HepG2 (cell line): ENCODE measurements around the gene SNX11. TPM values are rescaled to one million over a fixed set of nuclear protein-coding genes. Genes with fewer than 3 reads are reported as not detected.

Experiments
- ATAC-seq: fragments of 200-7000 bp; cut with Tn5 transposase; 3 replicates; pipeline ENCODE4 v1.9.1; 2020; ENCODE audit warnings: mild to moderate bottlenecking, moderate library complexity
- BruUV-seq: library from RNA; stranded (reverse); fragments of 400-500 nt; replicated peaks from 2 replicates; lab custom pipeline; 2021; lab: Mats Ljungman, UMichigan
- CTCF ChIA-PET: fragments of 300-600 bp; formaldehyde crosslinking; extraction: SDS; loops from one replicate; lab custom pipeline; 2021; ENCODE audit warnings: low total read pairs, inconsistent platforms, low intra/inter-chr PET ratio; lab: Yijun Ruan, JAX
- POLR2A ChIA-PET: fragments of 350-600 bp; sonication (Branson Sonifier 250); formaldehyde crosslinking; loops from one replicate; lab custom pipeline; 2020; ENCODE audit warnings: antibody characterized with exemption, inconsistent platforms; lab: Yijun Ruan, JAX
- DNase-seq: peaks from one replicate; pipeline ENCODE4 v3.0.0-alpha.2; 2015; ENCODE audit warnings: low spot score
- FAIRE-seq: peaks from 3 replicates; lab custom pipeline; 2011; peaks lifted over from hg19 to GRCh38; lab: Jason Lieb, UNC
- H2AFZ ChIP-seq: one replicate; pipeline ENCODE4 v1.6.1; 2011; ENCODE audit warnings: low read length, inconsistent platforms
- H3K27ac ChIP-seq: fragments of 300-600 bp; 3 replicates; pipeline ENCODE4 v1.8.0; 2011; ENCODE audit warnings: mixed run types, mild to moderate bottlenecking, mixed read lengths, low read length, inconsistent platforms; ENCODE audit not compliant: insufficient read depth; ENCODE audit errors: extremely low read length
- H3K27me3 ChIP-seq, 2 experiments: fragments of 200-600 bp in 1 of 2; 2 replicates in 1 of 2; 3 replicates in 1 of 2; pipeline versions ENCODE4 v1.6.0 to v1.8.0; 2011; ENCODE audit warnings: low read length in 2 of 2, mild to moderate bottlenecking in 2 of 2, moderate library complexity in 2 of 2, inconsistent platforms in 1 of 2; ENCODE audit not compliant: insufficient read depth in 2 of 2, control insufficient read depth in 1 of 2
- H3K36me3 ChIP-seq, 2 experiments: fragments of 200-600 bp in 1 of 2; replicated peaks in 1 of 2; 2 replicates in 1 of 2; 3 replicates in 1 of 2; pipeline versions ENCODE4 v1.5.1 to v1.8.0; 2011; ENCODE audit warnings: low read length in 2 of 2, inconsistent platforms in 1 of 2; ENCODE audit not compliant: insufficient read depth in 2 of 2, control insufficient read depth in 1 of 2
- H3K4me1 ChIP-seq: 2 replicates; pipeline ENCODE4 v1.5.1; 2012; ENCODE audit warnings: low read length, inconsistent platforms; ENCODE audit not compliant: insufficient read depth
- H3K4me2 ChIP-seq: 2 replicates; pipeline ENCODE4 v1.6.0; 2011; ENCODE audit warnings: low read depth, low read length, inconsistent platforms
- H3K4me3 ChIP-seq, 3 experiments: fragments of 200-600 bp in 1 of 3; sonication (generic), shearing (Covaris generic) in 1 of 3; replicated peaks in 1 of 3; 2 replicates each; pipeline ENCODE4 v1.5.1; 2011 to 2016; ENCODE audit warnings: low read length in 3 of 3, inconsistent platforms in 2 of 3, low read depth in 2 of 3, mild to moderate bottlenecking in 2 of 3, control low read depth in 1 of 3, mixed read lengths in 1 of 3; ENCODE audit not compliant: insufficient read depth in 1 of 3
- H3K79me2 ChIP-seq: one replicate; pipeline ENCODE4 v1.6.1; 2011; ENCODE audit warnings: low read length, inconsistent platforms; ENCODE audit not compliant: insufficient read depth
- H3K9ac ChIP-seq: 2 replicates; pipeline ENCODE4 v1.6.0; 2011; ENCODE audit warnings: mild to moderate bottlenecking, low read depth, low read length, inconsistent platforms; ENCODE audit not compliant: insufficient read depth
- H3K9me3 ChIP-seq: 2 replicates; pipeline ENCODE4 v1.5.1; 2012; ENCODE audit warnings: mild to moderate bottlenecking, low read length
- H4K20me1 ChIP-seq: 2 replicates; pipeline ENCODE4 v1.6.0; 2011; ENCODE audit warnings: inconsistent platforms, mild to moderate bottlenecking, low read length, moderate library complexity; ENCODE audit not compliant: insufficient read depth
- ATF1 ChIP-seq: IDR thresholded peaks from 2 replicates; pipeline ENCODE4 v1.6.1; 2016; ENCODE audit warnings: mild to moderate bottlenecking, control low read depth
- CEBPG ChIP-seq: IDR thresholded peaks from 2 replicates; pipeline ENCODE4 v1.6.1; 2016
- CREB1 ChIP-seq, 2 experiments: fragments of 450-650 bp in 1 of 2; IDR thresholded peaks; 2 replicates each; pipeline ENCODE4 v1.6.1; 2016 to 2017; ENCODE audit warnings: control low read depth in 1 of 2, mild to moderate bottlenecking in 1 of 2, missing compliant biosample characterization in 1 of 2, missing genetic modification characterization in 1 of 2
- FOXA3 ChIP-seq: IDR thresholded peaks from 2 replicates; pipeline ENCODE4 v1.6.1; 2016; ENCODE audit warnings: missing genetic modification reagents, missing compliant biosample characterization
- HDAC1 ChIP-seq: sonication (generic); formaldehyde crosslinking; IDR thresholded peaks from 2 replicates; pipeline ENCODE4 v1.5.1; 2020; ENCODE audit warnings: mild to moderate bottlenecking, missing genetic modification reagents
- HMGXB4 ChIP-seq, 2 experiments: sonication (generic) in 1 of 2; formaldehyde crosslinking in 1 of 2; IDR thresholded peaks; 2 replicates each; pipeline versions ENCODE4 v1.4.0 to v1.6.1; 2018 to 2020; ENCODE audit warnings: missing genetic modification reagents in 2 of 2, borderline replicate concordance in 1 of 2, low read depth in 1 of 2, mild to moderate bottlenecking in 1 of 2, missing biosample characterization in 1 of 2
- KAT2B ChIP-seq: fragments of 150-350 bp; IDR thresholded peaks from 2 replicates; pipeline ENCODE4 v1.6.1; 2014; ENCODE audit warnings: low read depth, low read length, borderline replicate concordance
- MEIS2 ChIP-seq: sonication (generic); formaldehyde crosslinking; IDR thresholded peaks from 2 replicates; pipeline ENCODE4 v1.9.0; 2021; ENCODE audit warnings: mild to moderate bottlenecking, missing genetic modification reagents
- NFE2L1 ChIP-seq: sonication (generic); formaldehyde crosslinking; IDR thresholded peaks from 2 replicates; pipeline ENCODE4 v1.4.0; 2020; ENCODE audit warnings: missing genetic modification reagents, mild to moderate bottlenecking, borderline replicate concordance
- ONECUT2 ChIP-seq: sonication (generic); formaldehyde crosslinking; IDR thresholded peaks from 2 replicates; pipeline ENCODE4 v1.4.0; 2020; ENCODE audit warnings: missing genetic modification reagents
- POGZ ChIP-seq: sonication (generic); formaldehyde crosslinking; IDR thresholded peaks from 2 replicates; pipeline ENCODE4 v1.4.0; 2020; ENCODE audit warnings: mild to moderate bottlenecking, missing genetic modification reagents
- SALL1 ChIP-seq: sonication (generic); formaldehyde crosslinking; IDR thresholded peaks from 2 replicates; pipeline ENCODE4 v1.8.0; 2022; ENCODE audit warnings: mild to moderate bottlenecking, missing genetic modification reagents
- SKI ChIP-seq: fragments of 450-650 bp; IDR thresholded peaks from one replicate; pipeline ENCODE4 v1.6.1; 2018; ENCODE audit warnings: mild to moderate bottlenecking; ENCODE audit not compliant: partially characterized antibody
- ZKSCAN1 ChIP-seq: fragments of 150-350 bp; IDR thresholded peaks from 2 replicates; pipeline ENCODE4 v1.6.1; 2014; ENCODE audit warnings: low read length
- ZNF44 ChIP-seq: sonication (generic); formaldehyde crosslinking; IDR thresholded peaks from 2 replicates; pipeline ENCODE4 v1.5.1; 2020; ENCODE audit warnings: mild to moderate bottlenecking, missing genetic modification reagents
- ZNF678 ChIP-seq: sonication (generic); formaldehyde crosslinking; IDR thresholded peaks from 2 replicates; pipeline ENCODE4 v1.4.0; 2020; ENCODE audit warnings: mild to moderate bottlenecking, missing genetic modification reagents
- ZNF816 ChIP-seq: sonication (generic); formaldehyde crosslinking; IDR thresholded peaks from 2 replicates; pipeline ENCODE4 v1.8.0; 2022; ENCODE audit warnings: missing genetic modification reagents, mild to moderate bottlenecking, borderline replicate concordance
- ZNF83 ChIP-seq: sonication (generic); formaldehyde crosslinking; IDR thresholded peaks from 2 replicates; pipeline ENCODE4 v1.4.0; 2020; ENCODE audit warnings: missing genetic modification reagents, mild to moderate bottlenecking, borderline replicate concordance
- ZNF850 ChIP-seq: sonication (generic); formaldehyde crosslinking; conservative IDR thresholded peaks from 2 replicates; pipeline ENCODE4 v1.9.0; 2021; ENCODE audit warnings: mild to moderate bottlenecking, missing genetic modification reagents
- WGBS: methylation state at CpG from one replicate; pipeline ENCODE4 v1.1.6; 2017; ENCODE audit warnings: low lambda C conversion rate; 5-methylcytosine and 5-hydroxymethylcytosine counted together
- in situ Hi-C: cut with HindIII; loops from 2 replicates; pipeline ENCODE4 v1.10.0; 2017; ENCODE audit warnings: low pct_unique_long_range_greater_than_20kb; ENCODE audit not compliant: extremely low pct_ligation_motif_present
- intact Hi-C: fragments of 100-400 bp; cut with micrococcal nuclease; formaldehyde crosslinking; loops from one replicate; pipeline ENCODE4 v1.10.0; 2022; ENCODE audit not compliant: unreplicated experiment
- polyA plus RNA-seq, 8 experiments: library from polyadenylated mRNA; depleted of rRNA in 3 of 8; stranded (reverse) in 7 of 8; unstranded in 1 of 8; fragments of >200 nt; fragmentation: Illumina TruSeq in 4 of 8; extraction: Trizol in 4 of 8; gene quantifications; 2 replicates each; pipeline versions ENCODE4 v1.2.1 to v1.2.3, GENCODE V29; 2011 to 2016; ENCODE audit warnings: low read depth in 4 of 8, missing spikeins in 1 of 8, mixed read lengths in 1 of 8; ENCODE audit not compliant: insufficient read depth in 1 of 8
- total RNA-seq, 5 experiments: library from RNA; depleted of rRNA; stranded (reverse); fragments of >200 nt; fragmentation: Illumina TruSeq; extraction: Trizol; gene quantifications; 2 replicates each; pipeline ENCODE4 v1.2.3, GENCODE V29; 2016; ENCODE audit warnings: low read depth in 1 of 5
- TF ChIP-seq, protein P1 (sequence below): IDR thresholded peaks from 2 replicates; pipeline ENCODE4 v1.6.1; 2016; ENCODE audit warnings: low read depth, borderline replicate concordance
- TF ChIP-seq, protein P2 (sequence below): sonication (generic); formaldehyde crosslinking; IDR thresholded peaks from 2 replicates; pipeline ENCODE4 v1.4.0; 2020; ENCODE audit warnings: missing genetic modification reagents

SNX11 gene
- total and polyA plus RNA-seq, 2 of the 13 experiments (the other 11 are each of a cell fraction or from before 2014, with no cell fraction given), result 12.9 to 14.0 TPM

- CTCF ChIA-PET, result no interaction called here
- Histone ChIP-seq H2AFZ (peak overlapping the region; percentile 89), H3K79me2 (no peaks in the 10 kb centered on the region), H3K4me1 (peaks cover 40% of the 10 kb centered on the region), H3K4me2 (peak overlapping the region; percentile 76), H3K27me3 (peaks cover 0 to 13% of the 10 kb centered on the region in 2 experiments; a peak in 4 of 5 replicates), H3K9me3 (no peaks in the 10 kb centered on the region), H3K36me3 (no peaks in the 10 kb centered on the region), H3K27ac (peak overlapping the region; percentile 41), H4K20me1 (no peaks in the 10 kb centered on the region), H3K4me3 (peak overlapping the region; percentile 21 to 52 (median 32); a peak in 5 of 6 replicates), H3K9ac (0 out of 2 replicates have a peak overlapping the region, but pooled peaks have one; percentile 25)
- intact Hi-C loops, result no loop called here
- no TSS peak for BruUV-seq
- ATAC-seq (peak; percentile 86), DNase-seq (peak; percentile 56), FAIRE-seq (peak; percentile 79)
- under 1% methylated on average over 5 of the region's 5 CpGs for whole genome bisulfite sequencing
- POLR2A ChIA-PET, result interaction anchor here (1.0 to 1.2 kb wide), 2 partner anchors 11 to 114 kb away, joined by 4 to 5 read pairs; partner anchors contain the start of gene NFE2L1
- in situ Hi-C loops, result no loop called here
- TF ChIP-seq FOXA3 (peak; percentile 72), NFE2L1 (CRISPR knock-in tag) (no peak), SALL1 (peak; percentile 6; the same call in 1 of the 2 replicates), ZNF83 (CRISPR knock-in tag) (no peak), ZNF678 (CRISPR knock-in tag) (no peak), HDAC1 (0 out of 2 replicates have a peak, but pooled peaks have one; percentile 25), ZNF816 (CRISPR knock-in tag) (0 out of 2 replicates have a peak, but pooled peaks have one; percentile 47), MEIS2 (0 out of 2 replicates have a peak, but pooled peaks have one; percentile 30), KAT2B (peak; percentile 91), ZNF44 (CRISPR knock-in tag) (0 out of 2 replicates have a peak, but pooled peaks have one; percentile 19), CEBPG (CRISPR knock-in tag) (peak; percentile 39), SKI (no peak), ONECUT2 (CRISPR knock-in tag) (peak; percentile 68; the same call in 1 of the 2 replicates), POGZ (0 out of 2 replicates have a peak, but pooled peaks have one; percentile 28), ZNF850 (CRISPR knock-in tag) (no peak), CREB1 (IDR thresholded peaks at IDR 0.05) (no peak), CREB1 (CRISPR knock-in tag; IDR thresholded peaks at IDR 0.05) (peak; percentile 26; the same call in 1 of the 2 replicates), ATF1 (CRISPR knock-in tag) (0 out of 2 replicates have a peak, but pooled peaks have one; percentile 27), HMGXB4 (CRISPR knock-in tag; IDR thresholded peaks at IDR 0.05; ENCODE audit: borderline replicate concordance in 1 of 2, low read depth in 1 of 2) (peak in 1 of 2 experiments; percentile 7; a peak in 1 of 4 replicates), ZKSCAN1 (0 out of 2 replicates have a peak, but pooled peaks have one; percentile 51)
- TF ChIP-seq, protein P1, sequence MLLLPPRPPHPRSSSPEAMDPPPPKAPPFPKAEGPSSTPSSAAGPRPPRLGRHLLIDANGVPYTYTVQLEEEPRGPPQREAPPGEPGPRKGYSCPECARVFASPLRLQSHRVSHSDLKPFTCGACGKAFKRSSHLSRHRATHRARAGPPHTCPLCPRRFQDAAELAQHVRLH, result 0 out of 2 replicates have a peak, but pooled peaks have one; percentile 7
- TF ChIP-seq, protein P2, sequence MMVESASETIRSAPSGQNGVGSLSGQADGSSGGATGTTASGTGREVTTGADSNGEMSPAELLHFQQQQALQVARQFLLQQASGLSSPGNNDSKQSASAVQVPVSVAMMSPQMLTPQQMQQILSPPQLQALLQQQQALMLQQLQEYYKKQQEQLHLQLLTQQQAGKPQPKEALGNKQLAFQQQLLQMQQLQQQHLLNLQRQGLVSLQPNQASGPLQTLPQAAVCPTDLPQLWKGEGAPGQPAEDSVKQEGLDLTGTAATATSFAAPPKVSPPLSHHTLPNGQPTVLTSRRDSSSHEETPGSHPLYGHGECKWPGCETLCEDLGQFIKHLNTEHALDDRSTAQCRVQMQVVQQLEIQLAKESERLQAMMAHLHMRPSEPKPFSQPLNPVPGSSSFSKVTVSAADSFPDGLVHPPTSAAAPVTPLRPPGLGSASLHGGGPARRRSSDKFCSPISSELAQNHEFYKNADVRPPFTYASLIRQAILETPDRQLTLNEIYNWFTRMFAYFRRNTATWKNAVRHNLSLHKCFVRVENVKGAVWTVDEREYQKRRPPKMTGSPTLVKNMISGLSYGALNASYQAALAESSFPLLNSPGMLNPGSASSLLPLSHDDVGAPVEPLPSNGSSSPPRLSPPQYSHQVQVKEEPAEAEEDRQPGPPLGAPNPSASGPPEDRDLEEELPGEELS (CRISPR knock-in tag), result peak; percentile 15; the same call in 1 of the 2 replicates
Observed at GRCh38 chr17:48162946-48163506, 55.5 kb downstream of the SNX11 start.
